IPS DF 4.7 (cell line): ENCODE results near the gene HS6ST3.

Source experiments
- DNase-seq: peaks from one replicate; pipeline ENCODE4 v3.0.0-alpha.2; 2013; ENCODE audit warnings: low spot score; ENCODE audit errors: extremely low read depth

The HS6ST3 gene

GRCh38 chr13:96781141-96781540 is 691.2 kb downstream of the HS6ST3 start:
- DNase-seq = no peak

- DNase-seq = no peak
Observed at GRCh38 chr13:96782186-96782585, 692.3 kb downstream of the HS6ST3 start.

- no peak for DNase-seq
Observed at GRCh38 chr13:96783057-96783456, 693.1 kb downstream of the HS6ST3 start.

GRCh38 chr13:96783511-96783910 is 693.6 kb downstream of the HS6ST3 start:
- DNase-seq = no peak

GRCh38 chr13:96785986-96786385 is 696.1 kb downstream of the HS6ST3 start:
- DNase-seq = no peak

- DNase-seq = no peak
Observed at GRCh38 chr13:96792188-96792587, 702.3 kb downstream of the HS6ST3 start.

GRCh38 chr13:96792736-96793403 is 703.0 kb downstream of the HS6ST3 start:
- no peak for DNase-seq

- DNase-seq = no peak
Observed at GRCh38 chr13:96793404-96793755, 703.5 kb downstream of the HS6ST3 start.

- DNase-seq = no peak
Observed at GRCh38 chr13:96794669-96795068, 704.8 kb downstream of the HS6ST3 start.

- no peak for DNase-seq
Observed at GRCh38 chr13:96795670-96796069, 705.8 kb downstream of the HS6ST3 start.

- no peak for DNase-seq
Observed at GRCh38 chr13:96796091-96796633, 706.3 kb downstream of the HS6ST3 start.

GRCh38 chr13:96797136-96797535 is 707.2 kb downstream of the HS6ST3 start:
- DNase-seq = no peak

- no peak for DNase-seq
Observed at GRCh38 chr13:96803456-96804100, 713.7 kb downstream of the HS6ST3 start.

GRCh38 chr13:96804174-96804573 is 714.3 kb downstream of the HS6ST3 start:
- DNase-seq = no peak

GRCh38 chr13:96806746-96807145 is 716.8 kb downstream of the HS6ST3 start:
- DNase-seq = no peak

GRCh38 chr13:96809366-96810096 is 719.6 kb downstream of the HS6ST3 start:
- no peak for DNase-seq

GRCh38 chr13:96810104-96810503 is 720.2 kb downstream of the HS6ST3 start:
- no peak for DNase-seq

GRCh38 chr13:96811049-96811448 is 721.1 kb downstream of the HS6ST3 start:
- no peak for DNase-seq

- no peak for DNase-seq
Observed at GRCh38 chr13:96816261-96816660, 726.4 kb downstream of the HS6ST3 start.

- peak; percentile 41 for DNase-seq
Observed at GRCh38 chr13:96816874-96817273, 727.0 kb downstream of the HS6ST3 start.

- peak; percentile 14 for DNase-seq
Observed at GRCh38 chr13:96817336-96817941, 727.5 kb downstream of the HS6ST3 start.

GRCh38 chr13:96819375-96819774 is 729.5 kb downstream of the HS6ST3 start:
- DNase-seq = no peak
